Caco-2 (cell line): ENCODE measurements around the gene DSCAML1. TPM values are rescaled to one million over a fixed set of nuclear protein-coding genes. Genes with fewer than 3 reads are reported as not detected.

Experiments
- BruUV-seq: library from RNA; stranded (reverse); fragments of 400-500 nt; replicated peaks from 2 replicates; lab custom pipeline; 2021; lab: Mats Ljungman, UMichigan
- CTCF ChIA-PET: fragments of 300-600 bp; sonication (Branson Sonifier 250); formaldehyde crosslinking; loops from one replicate; lab custom pipeline; 2022; ENCODE audit warnings: antibody characterized with exemption; lab: Charles Lee
- POLR2A ChIA-PET: fragments of 300-600 bp; sonication (Branson Sonifier 250); formaldehyde crosslinking; loops from one replicate; lab custom pipeline; 2022; ENCODE audit warnings: antibody characterized with exemption; lab: Charles Lee
- DNase-seq, 2 experiments: peaks; one replicate each; pipeline versions ENCODE4 v3.0.0 to v3.0.0-alpha.2; 2020 to 2022
- H3K27me3 ChIP-seq: replicated peaks from 2 replicates; pipeline ENCODE4 v1.6.0; 2011; ENCODE audit warnings: low read length; ENCODE audit not compliant: control insufficient read depth, insufficient read depth
- H3K36me3 ChIP-seq: 2 replicates; pipeline ENCODE4 v1.5.1; 2011; ENCODE audit warnings: low read length; ENCODE audit not compliant: control insufficient read depth, insufficient read depth
- H3K4me1 ChIP-seq: fragments of 250-450 bp; sonication (Bioruptor Pico); 2 replicates; pipeline ENCODE4 v1.5.1; 2020; ENCODE audit warnings: mild to moderate bottlenecking
- H3K4me3 ChIP-seq: 2 replicates; pipeline ENCODE4 v1.5.1; 2011; ENCODE audit warnings: low read depth, mild to moderate bottlenecking, control low read depth, low read length
- H3K9me3 ChIP-seq: fragments of 250-450 bp; sonication (Bioruptor Pico); 2 replicates; pipeline ENCODE4 v1.5.1; 2020; ENCODE audit warnings: mild to moderate bottlenecking, moderate library complexity
- H3K27ac Mint-ChIP-seq: one replicate; pipeline ENCODE4 v1.8.0; 2022; ENCODE audit warnings: mixed read lengths; ENCODE audit not compliant: unreplicated experiment
- H3K27me3 Mint-ChIP-seq: one replicate; pipeline ENCODE4 v1.8.0; 2022; ENCODE audit warnings: mixed read lengths; ENCODE audit not compliant: insufficient read depth, unreplicated experiment
- H3K36me3 Mint-ChIP-seq: one replicate; pipeline ENCODE4 v1.8.0; 2022; ENCODE audit warnings: mild to moderate bottlenecking, mixed read lengths; ENCODE audit not compliant: insufficient read depth, unreplicated experiment
- H3K4me1 Mint-ChIP-seq: one replicate; pipeline ENCODE4 v1.8.0; 2022; ENCODE audit warnings: low read depth, mixed read lengths; ENCODE audit not compliant: unreplicated experiment
- H3K4me3 Mint-ChIP-seq: one replicate; pipeline ENCODE4 v1.8.0; 2022; ENCODE audit warnings: mild to moderate bottlenecking, moderate library complexity, mixed read lengths; ENCODE audit not compliant: unreplicated experiment
- H3K9me3 Mint-ChIP-seq: one replicate; pipeline ENCODE4 v1.8.0; 2022; ENCODE audit warnings: mixed read lengths; ENCODE audit not compliant: unreplicated experiment
- CTCF ChIP-seq, 2 experiments: fragments of 200-600 bp in 1 of 2; IDR thresholded peaks; 1 replicate in 1 of 2; 2 replicates in 1 of 2; pipeline versions ENCODE4 v1.5.1 to v1.8.0; 2011 to 2022; ENCODE audit warnings: antibody characterized with exemption in 1 of 2, control low read depth in 1 of 2, inconsistent platforms in 1 of 2, low read depth in 1 of 2, low read length in 1 of 2, mild to moderate bottlenecking in 1 of 2, moderate library complexity in 1 of 2; ENCODE audit not compliant: insufficient read depth in 1 of 2, severe bottlenecking in 1 of 2, unreplicated experiment in 1 of 2
- intact Hi-C: fragments of 100-400 bp; cut with micrococcal nuclease; formaldehyde crosslinking; loops from one replicate; pipeline ENCODE4 v1.10.0; 2022; ENCODE audit not compliant: unreplicated experiment
- total RNA-seq: library from RNA; stranded (reverse); gene quantifications from 2 replicates; pipeline ENCODE4 v1.2.3, GENCODE V29; 2022

Gene DSCAML1
- total RNA-seq, 1 experiment from 2014 or later, result not detected

GRCh38 chr11:117826190-117826570, 29.2 kb upstream of the DSCAML1 start:
- Histone ChIP-seq H3K4me1 (peaks cover 8% of the 10 kb centered on the region), H3K9me3 (no peaks in the 10 kb centered on the region), H3K4me3 (no peak overlapping the region), H3K27me3 (no peaks in the 10 kb centered on the region), H3K36me3 (no peaks in the 10 kb centered on the region)
- Mint-ChIP-seq H3K9me3 (no peaks in the 10 kb centered on the region), H3K4me1 (peaks cover 17% of the 10 kb centered on the region), H3K36me3 (peaks cover 5% of the 10 kb centered on the region), H3K27ac (no peak overlapping the region), H3K4me3 (no peak overlapping the region), H3K27me3 (no peaks in the 10 kb centered on the region)
- TF ChIP-seq CTCF (IDR thresholded peaks at IDR 0.05; ENCODE audit: insufficient read depth in 1 of 2, low read depth in 1 of 2, low read length in 1 of 2, severe bottlenecking in 1 of 2, unreplicated experiment in 1 of 2), result no peak
- CTCF ChIA-PET, result interaction anchor here (0.6 to 1.9 kb wide), 3 partner anchors 25 to 120 kb away, joined by 3 to 8 read pairs (median 4); no protein-coding TSS in a partner anchor
- intact Hi-C loops, result no loop called here
- POLR2A ChIA-PET, result no interaction called here
- BruUV-seq, result no TSS peak
- DNase-seq, result peak in 1 of 2 experiments; percentile 21

GRCh38 chr11:117825538-117826189, 28.6 kb upstream of the DSCAML1 start:
- Histone ChIP-seq H3K4me1 (peaks cover 8% of the 10 kb centered on the region), H3K36me3 (no peaks in the 10 kb centered on the region), H3K4me3 (no peak overlapping the region), H3K27me3 (no peaks in the 10 kb centered on the region), H3K9me3 (no peaks in the 10 kb centered on the region)
- CTCF ChIA-PET, result interaction anchor here (0.6 to 4.3 kb wide), 3 partner anchors 24 to 121 kb away, joined by 3 to 39 read pairs (median 4); no protein-coding TSS in a partner anchor
- no TSS peak for BruUV-seq
- Mint-ChIP-seq H3K36me3 (peaks cover 5% of the 10 kb centered on the region), H3K27me3 (no peaks in the 10 kb centered on the region), H3K9me3 (no peaks in the 10 kb centered on the region), H3K4me1 (peaks cover 15% of the 10 kb centered on the region), H3K4me3 (no peak overlapping the region), H3K27ac (no peak overlapping the region)
- intact Hi-C loops, result no loop called here
- POLR2A ChIA-PET, result no interaction called here
- DNase-seq, result peak in 1 of 2 experiments; percentile 29
- no peak for TF ChIP-seq CTCF (IDR thresholded peaks at IDR 0.05; ENCODE audit: insufficient read depth in 1 of 2, low read depth in 1 of 2, low read length in 1 of 2, severe bottlenecking in 1 of 2, unreplicated experiment in 1 of 2)

GRCh38 chr11:117824571-117825537, 27.8 kb upstream of the DSCAML1 start, which contains the start of gene FXYD2:
Gene FXYD2 (minus strand): TSS chr11:117824744. CDS start chr11:117824678, 66 bp downstream.
- Mint-ChIP-seq H3K4me1 (peaks cover 7% of the 10 kb centered on the region), H3K27ac (no peak within 1 kb of the TSS), H3K36me3 (peaks cover 5% of the 10 kb centered on the region), H3K4me3 (no peak within 1 kb of the TSS), H3K27me3 (no peaks in the 10 kb centered on the region), H3K9me3 (no peaks in the 10 kb centered on the region)
- ChIA-PET CTCF (interaction anchor here (0.6 to 4.3 kb wide), 6 partner anchors 9 to 217 kb away, joined by 3 to 39 read pairs (median 4); no protein-coding TSS in a partner anchor), POLR2A (no interaction called here)
- no peaks in the 10 kb centered on the region for H3K9me3 ChIP-seq
- H3K27me3 ChIP-seq, result no peaks in the 10 kb centered on the region
- no peak for TF ChIP-seq CTCF (IDR thresholded peaks at IDR 0.05; ENCODE audit: insufficient read depth in 1 of 2, low read depth in 1 of 2, low read length in 1 of 2, severe bottlenecking in 1 of 2, unreplicated experiment in 1 of 2)
- no peak within 1 kb of the TSS for H3K4me3 ChIP-seq
- intact Hi-C loops, result no loop called here
- no peaks in the 10 kb centered on the region for H3K36me3 ChIP-seq
- peak in 1 of 2 experiments; percentile 34 for DNase-seq
- no TSS peak for BruUV-seq
- peaks cover 8% of the 10 kb centered on the region for H3K4me1 ChIP-seq
